ENCODE data around the gene TMEM256. TPM values are rescaled to one million over a fixed set of nuclear protein-coding genes. Genes with fewer than 3 reads are reported as not detected.

The TMEM256 gene
- total RNA-seq, 1 donor from 2014 or later, result 69.0 TPM

Other genes starting within 250 kb of the TMEM256 start
- gene ASGR1, start 224.7 kb downstream of the TMEM256 start, total RNA-seq, result 0.21 TPM
- 11.1 TPM for gene DLG4, start 184.3 kb downstream of the TMEM256 start, total RNA-seq
- gene ACADVL, start 184.2 kb downstream of the TMEM256 start, total RNA-seq, result 260 TPM
- gene DVL2, start 169.6 kb downstream of the TMEM256 start, total RNA-seq, result 53.7 TPM
- 22.3 TPM for gene PHF23, start 164.6 kb downstream of the TMEM256 start, total RNA-seq
- 283 TPM for gene GABARAP, start 161.6 kb downstream of the TMEM256 start, total RNA-seq
- gene CTDNEP1, start 152.4 kb downstream of the TMEM256 start, total RNA-seq, result 63.6 TPM
- 43.2 TPM for gene ELP5, start 151.9 kb downstream of the TMEM256 start, total RNA-seq
- gene CLDN7, start 141.6 kb downstream of the TMEM256 start, total RNA-seq, result 22.2 TPM
- 75.2 TPM for gene SLC2A4, start 122.4 kb downstream of the TMEM256 start, total RNA-seq
- 0.51 TPM for gene YBX2, start 109.5 kb downstream of the TMEM256 start, total RNA-seq
- 212 TPM for gene EIF5A, start 96.5 kb downstream of the TMEM256 start, total RNA-seq
- gene GPS2, start 88.7 kb downstream of the TMEM256 start, total RNA-seq, result 35.3 TPM
- gene NEURL4, start 74.8 kb downstream of the TMEM256 start, total RNA-seq, result 22.5 TPM
- gene ACAP1, start 67.6 kb downstream of the TMEM256 start, total RNA-seq, result 1.7 TPM
- 3.4 TPM for gene KCTD11, start 51.9 kb downstream of the TMEM256 start, total RNA-seq
- gene TMEM95, start 48.9 kb downstream of the TMEM256 start, total RNA-seq, result not detected
- gene TNK1, start 23.0 kb downstream of the TMEM256 start, total RNA-seq, result 2.1 TPM
- gene PLSCR3, start 9.6 kb downstream of the TMEM256 start, total RNA-seq, result 9.4 TPM
- 9.3 TPM for gene NLGN2, start 3.7 kb upstream of the TMEM256 start, total RNA-seq
- gene SPEM1, start 16.2 kb upstream of the TMEM256 start, total RNA-seq, result not detected
- not detected for gene SPEM2, start 21.5 kb upstream of the TMEM256 start, total RNA-seq
- gene SPEM3, start 24.8 kb upstream of the TMEM256 start, total RNA-seq, result not detected
- 2.4 TPM for gene TMEM102, start 31.3 kb upstream of the TMEM256 start, total RNA-seq
- 5.4 TPM for gene FGF11, start 35.4 kb upstream of the TMEM256 start, total RNA-seq
- 27.9 TPM for gene CHRNB1, start 41.0 kb upstream of the TMEM256 start, total RNA-seq
- 22.9 TPM for gene ZBTB4, start 75.5 kb upstream of the TMEM256 start, total RNA-seq
- gene SLC35G6, start 77.3 kb upstream of the TMEM256 start, total RNA-seq, result not detected
- 71.4 TPM for gene POLR2A, start 80.3 kb upstream of the TMEM256 start, total RNA-seq
- gene TNFSF12, start 145.0 kb upstream of the TMEM256 start, total RNA-seq, result 18.0 TPM
- gene TNFSF13, start 154.7 kb upstream of the TMEM256 start, total RNA-seq, result 6.6 TPM
- 36.8 TPM for gene SENP3, start 157.8 kb upstream of the TMEM256 start, total RNA-seq
- gene CD68, start 175.5 kb upstream of the TMEM256 start, total RNA-seq, result 2.4 TPM
- 27.4 TPM for gene MPDU1, start 179.8 kb upstream of the TMEM256 start, total RNA-seq
- 9.6 TPM for gene SOX15, start 186.0 kb upstream of the TMEM256 start, total RNA-seq
- 47.8 TPM for gene FXR2, start 210.8 kb upstream of the TMEM256 start, total RNA-seq
- gene SAT2, start 223.7 kb upstream of the TMEM256 start, total RNA-seq, result 33.2 TPM
- gene SHBG, start 226.0 kb upstream of the TMEM256 start, total RNA-seq, result not detected
- 0.92 TPM for gene ATP1B2, start 246.8 kb upstream of the TMEM256 start, total RNA-seq